HG03460 (cell line): Measurements from ENCODE around the gene ITPR2.
"Not testable (repeated sequence)": the region's sequence is repeated elsewhere in the genome, so short reads cannot be mapped to it uniquely, and the experiment has no call there.

Experiments
- ATAC-seq: cut with Tn5 transposase; IDR thresholded peaks from one replicate; pipeline ENCODE4 v1.9.1; 2021; ENCODE audit not compliant: unreplicated experiment

The ITPR2 gene

GRCh38 chr12:26851031-26851809, 18.2 kb upstream of the ITPR2 start:
- no peak for ATAC-seq

DNA sequence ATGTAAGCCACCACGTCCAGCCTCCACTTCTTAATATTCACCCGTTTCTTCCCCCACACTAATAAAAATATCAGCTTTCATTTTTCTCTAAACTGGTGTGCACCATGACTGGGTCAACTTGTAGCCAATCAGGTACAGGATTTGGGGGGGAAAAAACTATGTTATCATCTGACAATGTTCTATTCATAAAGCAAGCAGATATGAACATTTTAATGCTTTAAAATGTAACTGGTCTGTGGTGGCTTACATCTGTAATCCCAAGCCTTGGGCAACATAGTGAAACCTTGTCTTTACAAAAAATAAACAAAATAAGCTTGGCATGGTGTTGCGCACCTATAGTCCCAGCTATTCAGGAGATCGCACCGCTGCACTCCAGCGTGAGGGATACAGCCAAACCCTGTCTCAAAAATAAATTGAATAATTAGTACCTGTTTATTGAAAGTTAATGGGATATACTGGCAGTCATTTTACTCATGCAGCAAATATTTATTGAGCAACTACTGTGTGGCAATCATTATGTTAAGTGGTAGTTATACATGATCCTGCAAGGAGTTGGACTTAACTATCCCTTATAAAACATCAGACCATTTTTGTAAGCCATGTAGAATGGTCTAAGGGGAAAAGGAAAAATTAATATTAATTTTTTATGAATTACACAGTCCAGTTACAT, 15.3 kb upstream of the ITPR2 start:
- ATAC-seq = no peak

DNA sequence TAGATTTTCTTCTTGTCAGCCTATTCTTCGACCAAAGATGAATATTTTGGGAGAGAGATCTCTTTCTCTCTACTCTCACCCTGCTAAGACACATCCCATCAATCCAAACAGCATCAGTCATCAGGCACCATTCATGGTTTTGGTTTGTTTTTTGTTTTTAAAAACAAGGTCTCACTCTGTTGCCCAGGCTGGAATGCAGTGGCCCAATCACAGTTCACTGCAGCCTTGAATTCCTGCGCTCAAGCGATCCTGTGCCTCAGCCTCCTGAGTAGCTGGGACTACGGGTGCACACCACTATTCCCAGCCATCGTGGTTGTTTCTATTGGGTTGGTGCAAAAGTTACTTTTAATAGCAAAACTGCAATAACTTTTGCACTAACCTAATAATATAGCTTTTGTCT, 14.4 kb upstream of the ITPR2 start:
- no peak for ATAC-seq

DNA sequence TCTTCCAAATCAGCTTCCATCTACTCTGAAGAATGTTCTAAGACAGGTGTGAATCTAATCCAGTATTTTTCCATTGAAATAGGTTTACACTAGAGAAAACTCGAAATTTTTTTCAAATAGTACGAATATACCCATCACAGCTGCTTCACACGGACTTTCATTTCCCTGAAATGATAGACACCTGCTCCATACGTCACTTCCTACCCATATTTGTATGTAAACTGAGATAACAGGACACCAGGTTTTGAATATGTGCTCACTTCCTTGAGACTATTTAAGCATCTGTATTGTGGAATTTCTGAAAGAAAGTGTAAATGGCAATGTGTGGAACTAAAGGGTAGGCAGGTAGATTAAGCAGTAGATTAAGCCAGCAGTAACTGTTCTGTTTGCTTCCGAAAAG, 13.4 kb upstream of the ITPR2 start:
- no peak for ATAC-seq

GRCh38 chr12:26845984-26846383, 13.0 kb upstream of the ITPR2 start:
- ATAC-seq = no peak

DNA sequence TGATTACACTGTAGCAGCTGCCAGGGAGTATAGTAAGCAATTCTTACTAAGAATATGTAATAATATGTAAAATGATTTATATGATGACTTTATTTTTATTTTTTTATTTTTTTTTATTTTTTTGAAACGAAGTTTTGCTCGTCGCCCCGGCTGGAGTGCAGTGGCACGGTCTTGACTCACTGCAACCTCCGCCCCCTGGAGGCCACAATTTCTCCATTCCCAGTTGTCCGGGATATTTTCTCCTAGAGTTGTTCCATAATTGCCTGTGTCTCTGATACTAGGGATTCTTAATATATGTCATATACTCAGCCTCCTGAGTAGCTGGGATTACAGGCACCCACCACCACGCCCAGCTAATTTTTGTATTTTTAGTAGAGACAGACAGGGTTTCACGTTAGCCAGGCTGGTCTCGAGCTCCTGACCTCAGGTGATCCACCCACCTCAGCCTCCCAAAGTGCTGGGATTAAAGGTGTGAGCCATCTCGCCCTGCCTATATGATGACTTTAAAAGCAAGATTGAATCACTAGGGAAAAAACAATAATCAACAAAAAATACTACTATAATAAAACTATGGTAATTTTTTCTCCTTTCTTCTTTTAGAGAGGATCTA, 12.2 kb upstream of the ITPR2 start:
- ATAC-seq = no peak

DNA sequence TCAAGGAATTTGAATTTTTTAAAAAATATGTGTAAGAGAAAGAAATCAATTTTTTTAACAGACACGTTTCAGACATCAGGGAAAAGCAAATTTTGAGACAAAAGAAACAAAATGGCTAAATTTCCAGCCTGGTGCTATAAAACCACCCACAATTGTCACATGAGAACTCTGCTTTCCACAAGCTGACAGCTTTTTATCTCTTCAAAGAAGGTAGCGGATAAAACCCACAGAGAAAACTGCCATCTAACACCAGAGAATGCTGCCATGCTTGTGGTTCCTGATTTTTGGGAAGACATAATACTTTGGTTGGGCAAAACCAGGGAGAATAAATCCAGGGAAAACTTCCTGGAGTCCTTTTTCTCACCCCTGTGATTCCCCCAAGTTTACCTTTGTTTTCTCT, 10.3 kb upstream of the ITPR2 start:
- no peak for ATAC-seq

DNA sequence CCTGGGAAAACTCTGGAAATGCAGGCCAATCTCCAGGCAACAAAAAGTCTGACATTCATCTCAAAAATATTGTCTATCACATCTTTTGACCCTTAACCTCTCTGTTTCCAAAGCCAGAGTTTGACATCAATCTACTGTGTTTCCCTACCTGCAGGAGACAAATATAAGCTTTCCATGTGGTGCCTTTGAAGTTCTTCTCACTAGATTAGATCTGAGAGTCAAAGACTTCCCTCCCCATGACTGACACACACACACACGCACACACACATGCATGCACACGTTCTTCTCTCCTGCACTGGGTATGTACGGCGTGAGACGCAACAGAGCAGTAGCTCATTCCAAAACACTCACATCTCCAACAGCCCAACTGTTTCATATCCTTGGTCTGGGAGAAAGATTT, 8.1 kb upstream of the ITPR2 start:
- ATAC-seq = no peak

DNA sequence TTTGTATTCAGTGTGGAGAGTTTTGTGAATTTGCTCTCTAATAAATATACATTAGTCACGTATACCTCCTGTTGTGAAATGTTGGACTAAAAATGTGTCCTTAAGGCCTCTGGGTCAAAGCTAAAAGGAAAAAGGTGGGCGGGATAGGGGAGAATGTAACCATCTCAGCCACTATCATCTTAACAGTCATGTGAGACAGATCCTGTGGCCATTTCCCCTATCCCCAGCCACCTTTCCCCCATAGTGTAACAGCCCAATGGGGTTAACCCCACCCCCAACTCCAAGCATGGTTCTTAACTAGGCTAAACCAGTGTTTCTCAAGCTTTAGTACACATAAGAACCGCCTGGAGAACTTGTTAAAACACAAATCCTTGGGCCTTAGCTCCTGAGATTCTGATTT, 6.5 kb upstream of the ITPR2 start:
- ATAC-seq = no peak

GRCh38 chr12:26838888-26839416, 6.0 kb upstream of the ITPR2 start:
- no peak for ATAC-seq

DNA sequence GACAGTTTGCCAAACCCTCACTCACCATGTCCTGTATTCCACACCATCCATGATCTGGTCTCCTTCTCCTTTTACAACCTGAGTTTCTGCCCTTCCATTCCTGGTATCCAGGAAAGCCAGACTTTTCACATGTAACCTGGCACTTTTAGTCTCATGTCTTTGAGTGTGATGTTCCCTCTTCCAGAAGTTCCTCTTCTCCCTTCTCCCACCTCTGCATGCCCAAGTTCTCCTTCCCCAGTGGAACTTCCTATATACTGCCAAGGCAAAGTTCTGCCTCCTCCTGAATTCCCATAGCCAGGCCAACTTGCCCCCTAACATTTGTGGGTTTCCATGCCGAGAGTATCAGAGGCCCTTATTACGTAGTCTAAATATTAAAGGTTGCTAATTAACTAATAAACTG, 3.2 kb upstream of the ITPR2 start:
- no peak for ATAC-seq

GRCh38 chr12:26834503-26835060, 1.6 kb upstream of the ITPR2 start:
- not testable (repeated sequence) for ATAC-seq

- no peak for ATAC-seq
These were observed 923 bp upstream of the ITPR2 start for GRCh38 chr12:26833743-26834490.

- peak; percentile 50 for ATAC-seq
These were observed 808 bp downstream of the ITPR2 start for GRCh38 chr12:26831951-26832821.

DNA sequence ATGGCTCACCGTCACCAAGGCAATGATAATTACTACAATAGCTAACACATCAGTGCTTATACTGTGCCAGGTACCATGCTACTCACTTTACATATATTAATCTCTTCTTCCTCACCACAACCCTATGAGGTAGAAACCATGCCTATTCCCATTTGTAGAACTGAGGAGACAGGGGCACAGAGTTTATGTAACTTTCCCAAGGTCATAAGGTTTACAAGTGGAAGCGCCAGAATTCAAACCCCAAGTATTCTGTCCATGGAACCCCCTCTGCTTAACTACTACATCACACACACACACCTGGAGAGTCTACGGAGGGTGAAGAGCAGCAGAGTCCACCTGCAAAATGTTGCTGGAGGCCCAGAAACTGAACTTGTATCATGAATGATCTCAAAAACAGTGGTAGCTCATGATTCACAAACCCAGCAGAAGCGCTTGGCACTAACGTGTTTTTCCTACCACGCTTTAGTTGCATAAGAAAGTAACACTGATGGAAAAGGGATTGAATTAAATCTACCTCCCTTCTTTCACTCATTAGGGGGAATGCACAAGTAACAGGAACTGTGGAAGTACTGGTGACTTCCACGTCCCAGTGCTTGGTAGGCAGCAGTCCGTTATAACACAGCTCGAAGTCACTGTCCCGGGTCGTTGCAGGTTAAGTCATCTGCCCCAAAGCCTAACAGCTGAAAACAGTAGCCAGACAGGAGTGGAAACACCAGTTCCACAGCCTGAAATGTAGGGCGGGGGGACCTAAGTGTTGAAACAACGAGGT, 2.0 kb downstream of the ITPR2 start:
- ATAC-seq = no peak

GRCh38 chr12:26830363-26830762, 2.6 kb downstream of the ITPR2 start:
- ATAC-seq = no peak

DNA sequence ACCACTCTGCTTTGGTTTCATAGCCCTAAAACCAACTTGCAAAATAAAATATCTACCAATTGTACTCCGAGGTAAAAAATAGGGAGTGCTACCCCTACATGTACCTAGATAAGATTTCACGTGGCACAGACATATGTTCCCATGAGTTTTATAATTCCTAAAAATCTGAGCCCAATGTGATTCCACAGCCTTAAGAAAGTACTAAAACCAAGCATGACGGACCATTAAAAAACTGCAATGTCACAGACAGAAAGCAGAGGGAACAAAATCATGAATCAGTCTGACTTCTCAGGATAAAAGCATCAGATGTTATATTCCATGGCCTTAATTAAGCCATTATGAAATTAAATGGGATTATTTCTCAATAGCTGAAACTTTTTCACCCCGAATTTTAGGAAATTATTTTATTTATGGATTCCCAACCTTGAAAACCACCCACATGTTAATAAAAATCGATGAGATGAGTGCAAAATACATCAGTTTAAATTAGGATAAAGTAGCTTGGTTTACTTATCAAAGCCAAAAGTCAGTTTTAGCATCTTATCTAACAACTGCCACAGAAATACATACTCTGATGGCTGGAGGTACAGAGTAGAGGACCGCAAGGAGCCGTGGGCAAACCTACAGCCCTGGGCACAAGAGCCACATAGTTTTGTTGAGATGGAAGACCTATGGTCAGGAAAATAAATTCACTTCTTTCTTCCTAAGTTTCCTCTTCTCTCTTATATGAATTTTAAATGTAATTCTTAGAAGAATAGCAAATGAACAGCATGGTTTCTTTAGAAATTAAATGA, 4.5 kb downstream of the ITPR2 start:
- no peak for ATAC-seq

- no peak for ATAC-seq
These were observed 6.6 kb downstream of the ITPR2 start for GRCh38 chr12:26826437-26826836.
